ENCODE results near the gene GJB6. TPM values are rescaled to one million over a fixed set of nuclear protein-coding genes. Genes with fewer than 3 reads are reported as not detected.

Gene GJB6
- total and polyA plus RNA-seq, 2 experiments from 2014 or later = not detected

DNA sequence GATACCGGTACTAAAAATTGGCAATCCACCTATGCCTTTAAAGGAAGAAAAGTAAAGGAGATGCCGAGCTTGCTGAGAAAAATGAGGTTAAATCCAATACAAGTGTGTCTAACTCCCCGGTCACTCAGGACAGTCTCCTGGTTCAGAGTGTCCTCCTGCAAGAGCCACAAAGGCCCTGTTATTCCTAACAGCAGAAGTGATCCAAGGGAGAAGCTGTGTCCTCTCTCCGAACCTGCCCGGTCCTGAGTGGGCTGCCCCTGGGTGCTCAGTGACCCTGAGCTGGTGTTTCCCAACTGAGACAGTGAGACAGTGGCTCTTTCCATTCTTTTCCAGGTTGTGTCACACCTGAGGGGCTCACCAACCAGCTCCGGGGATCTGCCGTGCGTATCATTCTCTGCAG lies 4.8 kb downstream of the GJB6 start (continued):
- TF ChIP-seq, protein P1, sequence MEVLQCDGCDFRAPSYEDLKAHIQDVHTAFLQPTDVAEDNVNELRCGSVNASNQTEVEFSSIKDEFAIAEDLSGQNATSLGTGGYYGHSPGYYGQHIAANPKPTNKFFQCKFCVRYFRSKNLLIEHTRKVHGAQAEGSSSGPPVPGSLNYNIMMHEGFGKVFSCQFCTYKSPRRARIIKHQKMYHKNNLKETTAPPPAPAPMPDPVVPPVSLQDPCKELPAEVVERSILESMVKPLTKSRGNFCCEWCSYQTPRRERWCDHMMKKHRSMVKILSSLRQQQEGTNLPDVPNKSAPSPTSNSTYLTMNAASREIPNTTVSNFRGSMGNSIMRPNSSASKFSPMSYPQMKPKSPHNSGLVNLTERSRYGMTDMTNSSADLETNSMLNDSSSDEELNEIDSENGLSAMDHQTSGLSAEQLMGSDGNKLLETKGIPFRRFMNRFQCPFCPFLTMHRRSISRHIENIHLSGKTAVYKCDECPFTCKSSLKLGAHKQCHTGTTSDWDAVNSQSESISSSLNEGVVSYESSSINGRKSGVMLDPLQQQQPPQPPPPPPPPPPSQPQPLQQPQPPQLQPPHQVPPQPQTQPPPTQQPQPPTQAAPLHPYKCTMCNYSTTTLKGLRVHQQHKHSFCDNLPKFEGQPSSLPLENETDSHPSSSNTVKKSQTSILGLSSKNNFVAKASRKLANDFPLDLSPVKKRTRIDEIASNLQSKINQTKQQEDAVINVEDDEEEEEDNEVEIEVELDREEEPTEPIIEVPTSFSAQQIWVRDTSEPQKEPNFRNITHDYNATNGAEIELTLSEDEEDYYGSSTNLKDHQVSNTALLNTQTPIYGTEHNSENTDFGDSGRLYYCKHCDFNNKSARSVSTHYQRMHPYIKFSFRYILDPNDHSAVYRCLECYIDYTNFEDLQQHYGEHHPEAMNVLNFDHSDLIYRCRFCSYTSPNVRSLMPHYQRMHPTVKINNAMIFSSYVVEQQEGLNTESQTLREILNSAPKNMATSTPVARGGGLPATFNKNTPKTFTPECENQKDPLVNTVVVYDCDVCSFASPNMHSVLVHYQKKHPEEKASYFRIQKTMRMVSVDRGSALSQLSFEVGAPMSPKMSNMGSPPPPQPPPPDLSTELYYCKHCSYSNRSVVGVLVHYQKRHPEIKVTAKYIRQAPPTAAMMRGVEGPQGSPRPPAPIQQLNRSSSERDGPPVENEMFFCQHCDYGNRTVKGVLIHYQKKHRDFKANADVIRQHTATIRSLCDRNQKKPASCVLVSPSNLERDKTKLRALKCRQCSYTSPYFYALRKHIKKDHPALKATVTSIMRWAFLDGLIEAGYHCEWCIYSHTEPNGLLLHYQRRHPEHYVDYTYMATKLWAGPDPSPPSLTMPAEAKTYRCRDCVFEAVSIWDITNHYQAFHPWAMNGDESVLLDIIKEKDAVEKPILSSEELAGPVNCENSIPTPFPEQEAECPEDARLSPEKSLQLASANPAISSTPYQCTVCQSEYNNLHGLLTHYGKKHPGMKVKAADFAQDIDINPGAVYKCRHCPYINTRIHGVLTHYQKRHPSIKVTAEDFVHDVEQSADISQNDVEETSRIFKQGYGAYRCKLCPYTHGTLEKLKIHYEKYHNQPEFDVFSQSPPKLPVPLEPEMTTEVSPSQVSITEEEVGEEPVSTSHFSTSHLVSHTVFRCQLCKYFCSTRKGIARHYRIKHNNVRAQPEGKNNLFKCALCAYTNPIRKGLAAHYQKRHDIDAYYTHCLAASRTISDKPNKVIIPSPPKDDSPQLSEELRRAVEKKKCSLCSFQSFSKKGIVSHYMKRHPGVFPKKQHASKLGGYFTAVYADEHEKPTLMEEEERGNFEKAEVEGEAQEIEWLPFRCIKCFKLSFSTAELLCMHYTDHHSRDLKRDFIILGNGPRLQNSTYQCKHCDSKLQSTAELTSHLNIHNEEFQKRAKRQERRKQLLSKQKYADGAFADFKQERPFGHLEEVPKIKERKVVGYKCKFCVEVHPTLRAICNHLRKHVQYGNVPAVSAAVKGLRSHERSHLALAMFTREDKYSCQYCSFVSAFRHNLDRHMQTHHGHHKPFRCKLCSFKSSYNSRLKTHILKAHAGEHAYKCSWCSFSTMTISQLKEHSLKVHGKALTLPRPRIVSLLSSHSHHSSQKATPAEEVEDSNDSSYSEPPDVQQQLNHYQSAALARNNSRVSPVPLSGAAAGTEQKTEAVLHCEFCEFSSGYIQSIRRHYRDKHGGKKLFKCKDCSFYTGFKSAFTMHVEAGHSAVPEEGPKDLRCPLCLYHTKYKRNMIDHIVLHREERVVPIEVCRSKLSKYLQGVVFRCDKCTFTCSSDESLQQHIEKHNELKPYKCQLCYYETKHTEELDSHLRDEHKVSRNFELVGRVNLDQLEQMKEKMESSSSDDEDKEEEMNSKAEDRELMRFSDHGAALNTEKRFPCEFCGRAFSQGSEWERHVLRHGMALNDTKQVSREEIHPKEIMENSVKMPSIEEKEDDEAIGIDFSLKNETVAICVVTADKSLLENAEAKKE (CRISPR knock-in tag; IDR thresholded peaks at IDR 0.05) = no peak
- TF ChIP-seq NANOG (IDR thresholded peaks at IDR 0.05; ENCODE audit: borderline replicate concordance) (no peak), POLR2AphosphoS5 (IDR thresholded peaks at IDR 0.05; ENCODE audit: low read depth) (no peak)

DNA sequence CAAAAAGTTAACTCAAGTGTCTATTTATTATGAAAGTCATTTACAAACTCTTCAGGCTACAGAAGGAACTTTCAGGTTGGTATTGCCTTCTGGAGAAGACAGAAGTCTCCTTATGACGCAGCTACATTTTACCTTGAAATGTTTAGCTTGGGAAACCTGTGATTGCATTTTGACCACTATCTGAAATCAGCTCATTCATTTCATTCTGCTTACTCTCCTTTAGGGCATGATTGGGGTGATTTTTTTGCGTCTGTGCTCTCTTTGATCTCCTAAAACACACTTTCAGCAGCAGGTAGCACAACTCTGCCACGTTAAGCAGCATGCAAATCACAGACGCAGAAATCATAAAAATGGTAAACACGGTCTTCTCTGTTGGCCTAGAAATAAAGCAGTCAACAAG lies 9.6 kb downstream of the GJB6 start:
- no peaks in the 10 kb centered on the region for H3K9me2 ChIP-seq (ENCODE audit: insufficient read depth)
- no peak overlapping the region for H3K4me3 ChIP-seq
- 0 out of 2 replicates have a peak, but pooled peaks cover under 1% of the 10 kb centered on the region for H3K27me3 ChIP-seq (ENCODE audit: insufficient read depth)
- no peak overlapping the region for H3K4me3 Mint-ChIP-seq
- ATAC-seq (no peak), DNase-seq (ENCODE audit: low spot score) (no peak)
- H3K27ac Mint-ChIP-seq = no peak overlapping the region
- no peaks in the 10 kb centered on the region for H4K20me1 ChIP-seq (replicated peaks; ENCODE audit: insufficient read depth)
- H3K4me1 Mint-ChIP-seq = no peaks in the 10 kb centered on the region
- peaks cover 2% of the 10 kb centered on the region for H3K27me3 Mint-ChIP-seq (ENCODE audit: insufficient read depth, low read depth, poor library complexity)
- no peaks in the 10 kb centered on the region for H3K4me1 ChIP-seq (ENCODE audit: insufficient read depth)
- no peaks in the 10 kb centered on the region for H3K36me3 ChIP-seq (ENCODE audit: insufficient read depth)
- no peaks in the 10 kb centered on the region for H3K79me2 ChIP-seq (replicated peaks; ENCODE audit: insufficient read depth)
- no peaks in the 10 kb centered on the region for H3K36me3 Mint-ChIP-seq (ENCODE audit: low read depth)
- no peak overlapping the region for H3K27ac ChIP-seq (ENCODE audit: low read depth)
- no peak overlapping the region for H2AFZ ChIP-seq
- no peaks in the 10 kb centered on the region for H3F3A ChIP-seq (replicated peaks; ENCODE audit: low read depth)
- H3K9me3 Mint-ChIP-seq = 0 out of 3 replicates have a peak, but pooled peaks cover 2% of the 10 kb centered on the region
- H3K4me2 ChIP-seq = no peak overlapping the region
- TF ChIP-seq, protein P2, sequence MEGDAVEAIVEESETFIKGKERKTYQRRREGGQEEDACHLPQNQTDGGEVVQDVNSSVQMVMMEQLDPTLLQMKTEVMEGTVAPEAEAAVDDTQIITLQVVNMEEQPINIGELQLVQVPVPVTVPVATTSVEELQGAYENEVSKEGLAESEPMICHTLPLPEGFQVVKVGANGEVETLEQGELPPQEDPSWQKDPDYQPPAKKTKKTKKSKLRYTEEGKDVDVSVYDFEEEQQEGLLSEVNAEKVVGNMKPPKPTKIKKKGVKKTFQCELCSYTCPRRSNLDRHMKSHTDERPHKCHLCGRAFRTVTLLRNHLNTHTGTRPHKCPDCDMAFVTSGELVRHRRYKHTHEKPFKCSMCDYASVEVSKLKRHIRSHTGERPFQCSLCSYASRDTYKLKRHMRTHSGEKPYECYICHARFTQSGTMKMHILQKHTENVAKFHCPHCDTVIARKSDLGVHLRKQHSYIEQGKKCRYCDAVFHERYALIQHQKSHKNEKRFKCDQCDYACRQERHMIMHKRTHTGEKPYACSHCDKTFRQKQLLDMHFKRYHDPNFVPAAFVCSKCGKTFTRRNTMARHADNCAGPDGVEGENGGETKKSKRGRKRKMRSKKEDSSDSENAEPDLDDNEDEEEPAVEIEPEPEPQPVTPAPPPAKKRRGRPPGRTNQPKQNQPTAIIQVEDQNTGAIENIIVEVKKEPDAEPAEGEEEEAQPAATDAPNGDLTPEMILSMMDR (conservative IDR thresholded peaks at IDR 0.05; ENCODE audit: low read depth in 2 of 2) = no peak
- TF ChIP-seq ZNF114 (CRISPR knock-in tag; IDR thresholded peaks at IDR 0.05) (no peak), JUNB (IDR thresholded peaks at IDR 0.05; ENCODE audit: unreplicated experiment) (no peak), POLR2AphosphoS5 (IDR thresholded peaks at IDR 0.05; ENCODE audit: low read depth) (no peak)
- TF ChIP-seq, protein P3, sequence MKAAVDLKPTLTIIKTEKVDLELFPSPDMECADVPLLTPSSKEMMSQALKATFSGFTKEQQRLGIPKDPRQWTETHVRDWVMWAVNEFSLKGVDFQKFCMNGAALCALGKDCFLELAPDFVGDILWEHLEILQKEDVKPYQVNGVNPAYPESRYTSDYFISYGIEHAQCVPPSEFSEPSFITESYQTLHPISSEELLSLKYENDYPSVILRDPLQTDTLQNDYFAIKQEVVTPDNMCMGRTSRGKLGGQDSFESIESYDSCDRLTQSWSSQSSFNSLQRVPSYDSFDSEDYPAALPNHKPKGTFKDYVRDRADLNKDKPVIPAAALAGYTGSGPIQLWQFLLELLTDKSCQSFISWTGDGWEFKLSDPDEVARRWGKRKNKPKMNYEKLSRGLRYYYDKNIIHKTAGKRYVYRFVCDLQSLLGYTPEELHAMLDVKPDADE (IDR thresholded peaks at IDR 0.05) = no peak
- TF ChIP-seq, protein P4, sequence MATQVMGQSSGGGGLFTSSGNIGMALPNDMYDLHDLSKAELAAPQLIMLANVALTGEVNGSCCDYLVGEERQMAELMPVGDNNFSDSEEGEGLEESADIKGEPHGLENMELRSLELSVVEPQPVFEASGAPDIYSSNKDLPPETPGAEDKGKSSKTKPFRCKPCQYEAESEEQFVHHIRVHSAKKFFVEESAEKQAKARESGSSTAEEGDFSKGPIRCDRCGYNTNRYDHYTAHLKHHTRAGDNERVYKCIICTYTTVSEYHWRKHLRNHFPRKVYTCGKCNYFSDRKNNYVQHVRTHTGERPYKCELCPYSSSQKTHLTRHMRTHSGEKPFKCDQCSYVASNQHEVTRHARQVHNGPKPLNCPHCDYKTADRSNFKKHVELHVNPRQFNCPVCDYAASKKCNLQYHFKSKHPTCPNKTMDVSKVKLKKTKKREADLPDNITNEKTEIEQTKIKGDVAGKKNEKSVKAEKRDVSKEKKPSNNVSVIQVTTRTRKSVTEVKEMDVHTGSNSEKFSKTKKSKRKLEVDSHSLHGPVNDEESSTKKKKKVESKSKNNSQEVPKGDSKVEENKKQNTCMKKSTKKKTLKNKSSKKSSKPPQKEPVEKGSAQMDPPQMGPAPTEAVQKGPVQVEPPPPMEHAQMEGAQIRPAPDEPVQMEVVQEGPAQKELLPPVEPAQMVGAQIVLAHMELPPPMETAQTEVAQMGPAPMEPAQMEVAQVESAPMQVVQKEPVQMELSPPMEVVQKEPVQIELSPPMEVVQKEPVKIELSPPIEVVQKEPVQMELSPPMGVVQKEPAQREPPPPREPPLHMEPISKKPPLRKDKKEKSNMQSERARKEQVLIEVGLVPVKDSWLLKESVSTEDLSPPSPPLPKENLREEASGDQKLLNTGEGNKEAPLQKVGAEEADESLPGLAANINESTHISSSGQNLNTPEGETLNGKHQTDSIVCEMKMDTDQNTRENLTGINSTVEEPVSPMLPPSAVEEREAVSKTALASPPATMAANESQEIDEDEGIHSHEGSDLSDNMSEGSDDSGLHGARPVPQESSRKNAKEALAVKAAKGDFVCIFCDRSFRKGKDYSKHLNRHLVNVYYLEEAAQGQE (IDR thresholded peaks at IDR 0.05; ENCODE audit: unreplicated experiment) = no peak
